HCT116 (cell line): ENCODE data around the gene DHX36. TPM values are rescaled to one million over a fixed set of nuclear protein-coding genes. Genes with fewer than 3 reads are reported as not detected.

Source experiments
- ATAC-seq: fragments of 200-7000 bp; cut with Tn5 transposase; 2 replicates; pipeline ENCODE4 v1.9.1; 2020; ENCODE audit warnings: mild to moderate bottlenecking, moderate library complexity
- BruUV-seq: library from RNA; stranded (reverse); fragments of 400-500 nt; replicated peaks from 2 replicates; lab custom pipeline; 2021; lab: Mats Ljungman, UMichigan
- CTCF ChIA-PET: fragments of 300-600 bp; sonication (Branson Sonifier 250); formaldehyde crosslinking; loops from one replicate; lab custom pipeline; 2021; ENCODE audit warnings: antibody characterized with exemption; lab: Charles Lee
- POLR2A ChIA-PET: fragments of 300-600, 350-600 bp; sonication (Branson Sonifier 250); formaldehyde crosslinking; loops from one replicate; lab custom pipeline; 2021; ENCODE audit warnings: antibody characterized with exemption; lab: Charles Lee
- RAD21 ChIA-PET, 2 experiments: fragments of 300-600 bp; sonication (Branson Sonifier 250); formaldehyde crosslinking; loops; one replicate each; lab custom pipeline; 2023; ENCODE audit warnings: low total read pairs in 2 of 2; ENCODE audit not compliant: uncharacterized antibody in 2 of 2, unreplicated experiment in 2 of 2, low non-redundant PET in 1 of 2; lab: Charles Lee
- DNase-seq: peaks from one replicate; pipeline ENCODE4 v3.0.0-alpha.2; 2010; ENCODE audit warnings: low read depth, low spot score
- H2AFZ ChIP-seq: fragments of 200-600 bp; shearing (Covaris generic), sonication (generic); 2 replicates; pipeline ENCODE4 v1.6.1; 2017; ENCODE audit warnings: low read depth, mixed run types, mixed read lengths, antibody characterized with exemption, low read length; ENCODE audit not compliant: poor library complexity, severe bottlenecking
- H3K27ac ChIP-seq: 2 replicates; pipeline ENCODE4 v1.5.1; 2012; ENCODE audit warnings: low read depth, low read length
- H3K27me3 ChIP-seq: fragments of 200-600 bp; sonication (generic); 2 replicates; pipeline ENCODE4 v1.6.1; 2016; ENCODE audit warnings: mixed run types, low read length, mixed read lengths; ENCODE audit not compliant: insufficient read depth
- H3K36me3 ChIP-seq, 2 experiments: fragments of 200-500 bp in 1 of 2; fragments of 200-600 bp in 1 of 2; sonication (Bioruptor generic) in 1 of 2; sonication (generic) in 1 of 2; 2 replicates each; pipeline versions ENCODE4 v1.5.1 to v1.6.1; 2014 to 2016; ENCODE audit warnings: low read length in 2 of 2, inconsistent platforms in 1 of 2, mixed read lengths in 1 of 2, mixed run types in 1 of 2; ENCODE audit not compliant: insufficient read depth in 2 of 2, control insufficient read depth in 1 of 2
- H3K4me1 ChIP-seq, 2 experiments: fragments of 200-600 bp in 1 of 2; sonication (generic) in 1 of 2; 2 replicates each; pipeline versions ENCODE4 v1.5.1 to v1.6.1; 2012 to 2017; ENCODE audit warnings: low read length in 2 of 2, inconsistent platforms in 1 of 2, mild to moderate bottlenecking in 1 of 2, mixed read lengths in 1 of 2, mixed run types in 1 of 2, moderate library complexity in 1 of 2; ENCODE audit not compliant: insufficient read depth in 2 of 2, control insufficient read depth in 1 of 2
- H3K4me2 ChIP-seq: fragments of 200-600 bp; sonication (generic); 2 replicates; pipeline ENCODE4 v1.6.1; 2017; ENCODE audit warnings: mixed run types, low read length, mixed read lengths
- H3K4me3 ChIP-seq, 2 experiments: fragments of 200-600 bp in 1 of 2; sonication (generic) in 1 of 2; replicated peaks in 1 of 2; 2 replicates each; pipeline ENCODE4 v1.5.1; 2011 to 2016; ENCODE audit warnings: low read length in 2 of 2, control low read depth in 1 of 2, low read depth in 1 of 2, mild to moderate bottlenecking in 1 of 2, mixed read lengths in 1 of 2, mixed run types in 1 of 2
- H3K79me2 ChIP-seq: fragments of 200-600 bp; sonication (generic); 2 replicates; pipeline ENCODE4 v1.6.1; 2017; ENCODE audit warnings: mild to moderate bottlenecking, mixed run types, low read length, moderate library complexity, mixed read lengths; ENCODE audit not compliant: insufficient read depth
- H3K9ac ChIP-seq: fragments of 200-600 bp; sonication (generic); 2 replicates; pipeline ENCODE4 v1.6.1; 2016; ENCODE audit warnings: low read length, mixed read lengths
- H3K9me2 ChIP-seq: fragments of 200-600 bp; sonication (generic), shearing (Covaris generic); 2 replicates; pipeline ENCODE4 v1.6.1; 2017; ENCODE audit warnings: mixed run types, mild to moderate bottlenecking, moderate library complexity; ENCODE audit not compliant: insufficient read depth
- H3K9me3 ChIP-seq, 2 experiments: fragments of 200-500 bp in 1 of 2; fragments of 200-600 bp in 1 of 2; sonication (Bioruptor generic) in 1 of 2; sonication (generic) in 1 of 2; 2 replicates each; pipeline ENCODE4 v1.6.1; 2014 to 2017; ENCODE audit warnings: low read length in 2 of 2, mixed read lengths in 2 of 2, inconsistent platforms in 1 of 2, low read depth in 1 of 2, mild to moderate bottlenecking in 1 of 2, mixed run types in 1 of 2, moderate library complexity in 1 of 2; ENCODE audit not compliant: control insufficient read depth in 1 of 2, insufficient read depth in 1 of 2
- H4K20me1 ChIP-seq: fragments of 200-600 bp; sonication (generic), shearing (Covaris generic); 2 replicates; pipeline ENCODE4 v1.6.1; 2017; ENCODE audit warnings: mixed run types, mild to moderate bottlenecking, moderate library complexity; ENCODE audit not compliant: insufficient read depth
- CEBPB ChIP-seq: IDR thresholded peaks from 2 replicates; pipeline ENCODE4 v1.6.1; 2012; ENCODE audit warnings: low read depth
- JUND ChIP-seq: IDR thresholded peaks from 2 replicates; pipeline ENCODE4 v1.6.1; 2012
- POLR2AphosphoS5 ChIP-seq: IDR thresholded peaks from 2 replicates; pipeline ENCODE4 v1.6.1; 2011; ENCODE audit warnings: mild to moderate bottlenecking, low read depth, low read length, moderate library complexity
- SP1 ChIP-seq: IDR thresholded peaks from 2 replicates; pipeline ENCODE4 v1.6.1; 2012; ENCODE audit warnings: low read depth
- YY1 ChIP-seq: IDR thresholded peaks from 2 replicates; pipeline ENCODE4 v1.6.1; 2011; ENCODE audit warnings: low read length, low read depth, moderate library complexity, mild to moderate bottlenecking; ENCODE audit not compliant: insufficient replicate concordance; ENCODE audit errors: extremely low read depth
- intact Hi-C: fragments of 100-400 bp; cut with micrococcal nuclease; formaldehyde crosslinking; loops from 2 replicates; pipeline ENCODE4 v1.10.0; 2022
- total RNA-seq: library from RNA; stranded (reverse); gene quantifications from one replicate; pipeline ENCODE4 v1.2.1, GENCODE V29; 2021; ENCODE audit not compliant: unreplicated experiment
- TF ChIP-seq, protein P1 (sequence below), 3 experiments: fragments of 200-600 bp in 1 of 3; sonication (generic) in 1 of 3; IDR thresholded peaks in 2 of 3; conservative IDR thresholded peaks in 1 of 3; 2 replicates each; pipeline ENCODE4 v1.5.1; 2012 to 2017; ENCODE audit warnings: low read depth in 2 of 3, low read length in 2 of 3, antibody characterized with exemption in 1 of 3, borderline replicate concordance in 1 of 3, control low read depth in 1 of 3, mild to moderate bottlenecking in 1 of 3, mixed read lengths in 1 of 3, mixed run types in 1 of 3, moderate library complexity in 1 of 3; ENCODE audit not compliant: insufficient read depth in 1 of 3

The DHX36 gene
- total RNA-seq, 1 experiment from 2014 or later = 49.9 TPM

DNA sequence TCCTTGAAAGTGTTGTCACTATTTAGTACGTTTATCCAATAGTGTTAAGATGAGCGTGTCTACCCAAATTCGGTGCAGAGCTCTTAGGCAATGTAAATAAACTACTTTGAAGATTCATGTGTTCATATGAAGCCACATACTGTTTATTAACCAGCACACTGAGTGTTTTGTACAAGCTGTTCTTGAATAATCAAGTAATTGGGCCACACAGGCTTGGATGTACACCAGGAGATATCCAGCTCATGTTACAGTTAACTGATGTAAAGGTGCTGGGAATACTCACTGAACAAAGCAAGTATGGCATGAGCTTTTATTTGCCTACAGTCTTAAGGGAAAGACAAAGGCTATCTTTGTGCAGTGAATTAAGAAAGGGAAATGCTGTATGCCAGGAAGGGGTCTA is 632 bp upstream of the DHX36 start:
- H3K9ac ChIP-seq = peak overlapping the region; percentile 88; the same call in 1 of the 2 replicates
- RAD21 ChIA-PET = no interaction called here
- intact Hi-C loops = no loop called here
- peak overlapping the region; percentile 90 to 93 for H3K4me3 ChIP-seq
- no peak overlapping the region for H3K27ac ChIP-seq
- H3K4me2 ChIP-seq = peak overlapping the region; percentile 88
- TF ChIP-seq SP1 (no peak), JUND (no peak)
- TF ChIP-seq, protein P1, sequence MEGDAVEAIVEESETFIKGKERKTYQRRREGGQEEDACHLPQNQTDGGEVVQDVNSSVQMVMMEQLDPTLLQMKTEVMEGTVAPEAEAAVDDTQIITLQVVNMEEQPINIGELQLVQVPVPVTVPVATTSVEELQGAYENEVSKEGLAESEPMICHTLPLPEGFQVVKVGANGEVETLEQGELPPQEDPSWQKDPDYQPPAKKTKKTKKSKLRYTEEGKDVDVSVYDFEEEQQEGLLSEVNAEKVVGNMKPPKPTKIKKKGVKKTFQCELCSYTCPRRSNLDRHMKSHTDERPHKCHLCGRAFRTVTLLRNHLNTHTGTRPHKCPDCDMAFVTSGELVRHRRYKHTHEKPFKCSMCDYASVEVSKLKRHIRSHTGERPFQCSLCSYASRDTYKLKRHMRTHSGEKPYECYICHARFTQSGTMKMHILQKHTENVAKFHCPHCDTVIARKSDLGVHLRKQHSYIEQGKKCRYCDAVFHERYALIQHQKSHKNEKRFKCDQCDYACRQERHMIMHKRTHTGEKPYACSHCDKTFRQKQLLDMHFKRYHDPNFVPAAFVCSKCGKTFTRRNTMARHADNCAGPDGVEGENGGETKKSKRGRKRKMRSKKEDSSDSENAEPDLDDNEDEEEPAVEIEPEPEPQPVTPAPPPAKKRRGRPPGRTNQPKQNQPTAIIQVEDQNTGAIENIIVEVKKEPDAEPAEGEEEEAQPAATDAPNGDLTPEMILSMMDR (IDR thresholded peaks at IDR 0.05 in 2 of 3, conservative IDR thresholded peaks at IDR 0.05 in 1 of 3; ENCODE audit: borderline replicate concordance in 1 of 3, insufficient read depth in 1 of 3, low read depth in 2 of 3, low read length in 2 of 3) = no peak
- peaks cover 45% of the 10 kb centered on the region for H3K79me2 ChIP-seq
- no peaks in the 10 kb centered on the region for H3K27me3 ChIP-seq
- no TSS peak for BruUV-seq
- peaks cover 3 to 15% of the 10 kb centered on the region in 2 experiments; a peak in 3 of 4 replicates for H3K4me1 ChIP-seq
- H3K9me3 ChIP-seq = no peaks in the 10 kb centered on the region
- H2AFZ ChIP-seq = peak overlapping the region; percentile 56
- no peaks in the 10 kb centered on the region for H3K9me2 ChIP-seq
- POLR2A ChIA-PET = no interaction called here
- H4K20me1 ChIP-seq = peaks cover 5% of the 10 kb centered on the region; the same call in 1 of the 2 replicates
- no peak for ATAC-seq
- no peaks in the 10 kb centered on the region for H3K36me3 ChIP-seq
- no peak for DNase-seq
- CTCF ChIA-PET = no interaction called here

DNA sequence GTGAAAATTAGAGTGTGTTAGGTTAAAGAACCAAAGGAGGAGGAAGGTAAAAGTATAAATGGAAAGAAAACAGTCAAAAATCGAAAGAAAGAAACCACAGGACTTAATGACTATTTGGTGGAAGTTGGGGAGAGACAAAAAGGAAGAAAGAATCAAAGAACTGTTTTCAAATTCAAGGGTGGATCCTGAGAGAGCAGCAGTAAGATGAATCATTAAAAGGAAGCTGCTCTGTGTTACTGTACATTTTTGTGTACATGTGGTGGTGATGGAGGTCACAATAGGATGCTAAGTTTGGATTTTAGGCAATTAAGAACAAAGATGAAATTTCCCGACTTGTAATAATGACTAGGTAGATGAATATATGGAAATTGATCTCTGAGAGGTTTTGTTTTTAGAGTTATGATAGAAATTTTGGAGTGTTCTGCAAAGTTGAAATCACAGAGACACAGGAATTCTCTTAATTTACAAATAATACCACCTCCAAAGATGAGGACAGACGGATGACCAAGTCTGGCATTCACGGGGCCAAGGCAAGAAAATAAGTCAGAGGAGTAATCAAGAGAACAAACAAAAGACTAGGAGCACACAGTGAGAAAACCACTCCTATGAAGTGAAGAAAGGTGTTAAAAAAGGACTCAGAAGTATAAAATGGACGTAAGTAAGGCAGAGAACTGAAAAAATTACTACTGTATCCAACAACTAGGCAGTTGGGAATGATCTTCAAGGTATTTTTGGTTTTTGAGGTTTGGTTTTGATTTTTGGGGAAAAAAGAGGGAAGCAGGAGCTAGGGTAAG is 7.1 kb downstream of the DHX36 start:
- RAD21 ChIA-PET = no interaction called here
- Histone ChIP-seq H2AFZ (no peak overlapping the region), H3K4me1 (peaks cover 0 to under 1% of the 10 kb centered on the region in 2 experiments; a peak in 1 of 4 replicates), H3K9ac (no peak overlapping the region), H3K4me3 (no peak overlapping the region), H3K9me3 (no peaks in the 10 kb centered on the region), H3K36me3 (peaks cover 24 to 26% of the 10 kb centered on the region in 2 experiments), H3K9me2 (no peaks in the 10 kb centered on the region), H3K27me3 (no peaks in the 10 kb centered on the region), H3K4me2 (no peak overlapping the region), H3K79me2 (peaks cover 92% of the 10 kb centered on the region), H4K20me1 (peaks cover 22% of the 10 kb centered on the region; the same call in 1 of the 2 replicates), H3K27ac (no peak overlapping the region)
- CTCF ChIA-PET = no interaction called here
- POLR2A ChIA-PET = no interaction called here
- no TSS peak for BruUV-seq
- no peak for DNase-seq
- intact Hi-C loops = no loop called here
- ATAC-seq = no peak
- TF ChIP-seq POLR2AphosphoS5 (no peak), YY1 (no peak), CEBPB (no peak)
